A549 (cell line): Measurements from ENCODE around the gene PRKCE. TPM values are rescaled to one million over a fixed set of nuclear protein-coding genes. Genes with fewer than 3 reads are reported as not detected.

Source experiments
- ATAC-seq, 2 experiments: fragments of 200-7000 bp in 1 of 2; fragments of >200 bp in 1 of 2; cut with Nextera tagmentation in 1 of 2; cut with Tn5 transposase in 1 of 2; 3 replicates each; pipeline versions ENCODE4 v1.8.0 to v1.9.1; 2018 to 2020; ENCODE audit warnings: mild to moderate bottlenecking in 1 of 2, moderate library complexity in 1 of 2
- CTCF ChIA-PET: fragments of 300-600 bp; sonication (Branson Sonifier 250); formaldehyde crosslinking; extraction: SDS; loops from one replicate; lab custom pipeline; 2021; ENCODE audit warnings: antibody characterized with exemption, inconsistent platforms; lab: Yijun Ruan, JAX
- POLR2A ChIA-PET: fragments of 350-600 bp; formaldehyde crosslinking; extraction: SDS; loops from one replicate; lab custom pipeline; 2021; ENCODE audit warnings: antibody characterized with exemption, inconsistent platforms; lab: Yijun Ruan, JAX
- DNase-seq, 2 experiments: peaks; one replicate each; pipeline versions ENCODE4 v3.0.0 to v3.0.0-alpha.2; 2011 to 2016; ENCODE audit warnings: low read depth in 1 of 2, low spot score in 1 of 2
- FAIRE-seq: peaks from 2 replicates; lab custom pipeline; 2011; peaks lifted over from hg19 to GRCh38; lab: Jason Lieb, UNC
- H3K27ac ChIP-seq, 2 experiments: fragments of >200 bp; sonication (Bioruptor Twin); formaldehyde crosslinking; 3 replicates each; pipeline ENCODE4 v1.5.1; 2016 to 2017
- H3K4me1 ChIP-seq: fragments of >200 bp; sonication (Bioruptor Twin); formaldehyde crosslinking; 3 replicates; pipeline ENCODE4 v1.6.1; 2016
- H3K4me2 ChIP-seq: fragments of >200 bp; sonication (Bioruptor Twin); formaldehyde crosslinking; 3 replicates; pipeline ENCODE4 v1.6.1; 2016
- H3K4me3 ChIP-seq: fragments of >200 bp; sonication (Bioruptor Twin); formaldehyde crosslinking; 3 replicates; pipeline ENCODE4 v1.5.1; 2016
- H3K9me3 ChIP-seq: fragments of >200 bp; sonication (Bioruptor Twin); formaldehyde crosslinking; 3 replicates; pipeline ENCODE4 v1.6.1; 2016
- ATOH8 ChIP-seq: fragments of 250-450 bp; sonication (Bioruptor Pico); IDR thresholded peaks from 2 replicates; pipeline ENCODE4 v1.5.0; 2020; ENCODE audit warnings: low read depth, mild to moderate bottlenecking, moderate library complexity
- CBX8 ChIP-seq: fragments of 200-600 bp; sonication (generic); IDR thresholded peaks from 2 replicates; pipeline ENCODE4 v1.6.1; 2016
- E2F6 ChIP-seq: IDR thresholded peaks from 2 replicates; pipeline ENCODE4 v1.6.1; 2012; ENCODE audit warnings: low read depth, borderline replicate concordance
- EHMT2 ChIP-seq: fragments of 200-600 bp; sonication (generic); IDR thresholded peaks from 2 replicates; pipeline ENCODE4 v1.6.1; 2016; ENCODE audit warnings: antibody characterized with exemption, low read depth, mild to moderate bottlenecking, moderate library complexity
- FOSB ChIP-seq: fragments of 250-450 bp; sonication (Bioruptor Pico); IDR thresholded peaks from 2 replicates; pipeline ENCODE4 v1.5.0; 2020; ENCODE audit warnings: mild to moderate bottlenecking, moderate library complexity
- FOSL2 ChIP-seq, 2 experiments: fragments of 450-650 bp in 1 of 2; fragments of >200 bp in 1 of 2; sonication (Bioruptor Twin) in 1 of 2; formaldehyde crosslinking; IDR thresholded peaks; 2 replicates each; pipeline versions ENCODE4 v1.5.0 to v1.6.1; 2016 to 2020; ENCODE audit warnings: mild to moderate bottlenecking in 1 of 2, moderate library complexity in 1 of 2
- HES2 ChIP-seq: fragments of >200 bp; sonication (Bioruptor Twin); formaldehyde crosslinking; IDR thresholded peaks from 2 replicates; pipeline ENCODE4 v1.6.1; 2016
- HEYL ChIP-seq: fragments of 250-450 bp; sonication (Bioruptor Pico); IDR thresholded peaks from 2 replicates; pipeline ENCODE4 v1.8.0; 2021; ENCODE audit warnings: mild to moderate bottlenecking, moderate library complexity
- HOXA7 ChIP-seq: fragments of 250-450 bp; sonication (Bioruptor Pico); IDR thresholded peaks from 2 replicates; pipeline ENCODE4 v1.5.0; 2020; ENCODE audit warnings: mild to moderate bottlenecking, moderate library complexity
- HOXB5 ChIP-seq: fragments of 250-450 bp; sonication (Bioruptor Pico); IDR thresholded peaks from 2 replicates; pipeline ENCODE4 v1.5.0; 2020; ENCODE audit warnings: mild to moderate bottlenecking, moderate library complexity
- KDM1A ChIP-seq: fragments of 200-600 bp; sonication (generic); IDR thresholded peaks from 2 replicates; pipeline ENCODE4 v1.6.1; 2016; ENCODE audit warnings: low read depth, mild to moderate bottlenecking
- NFE2L2 ChIP-seq: fragments of 150-350 bp; conservative IDR thresholded peaks from 2 replicates; pipeline ENCODE4 v1.6.1; 2014; ENCODE audit warnings: low read length
- NR3C1 ChIP-seq: fragments of >200 bp; sonication (Bioruptor Twin); formaldehyde crosslinking; IDR thresholded peaks from 3 replicates; pipeline ENCODE4 v1.6.1; 2017
- POLR2A ChIP-seq: IDR thresholded peaks from 2 replicates; pipeline ENCODE4 v1.6.1; 2012; ENCODE audit warnings: mild to moderate bottlenecking, low read length
- RAD21 ChIP-seq, 2 experiments: fragments of >200 bp in 1 of 2; sonication (Bioruptor Twin) in 1 of 2; formaldehyde crosslinking in 1 of 2; IDR thresholded peaks in 1 of 2; conservative IDR thresholded peaks in 1 of 2; 2 replicates in 1 of 2; 3 replicates in 1 of 2; pipeline ENCODE4 v1.6.1; 2012 to 2018; ENCODE audit warnings: inconsistent platforms in 1 of 2
- REST ChIP-seq: fragments of 200-600 bp; sonication (generic); IDR thresholded peaks from 2 replicates; pipeline ENCODE4 v1.6.1; 2016; ENCODE audit warnings: antibody characterized with exemption, mild to moderate bottlenecking, moderate library complexity
- RFX5 ChIP-seq: fragments of 450-650 bp; IDR thresholded peaks from 2 replicates; pipeline ENCODE4 v1.7.1; 2014; ENCODE audit warnings: antibody characterized with exemption, mild to moderate bottlenecking, moderate library complexity
- RNF2 ChIP-seq: fragments of 200-600 bp; sonication (generic); IDR thresholded peaks from 2 replicates; pipeline ENCODE4 v1.6.1; 2016; ENCODE audit warnings: low read depth, mild to moderate bottlenecking, antibody characterized with exemption, moderate library complexity, borderline replicate concordance
- TP53 ChIP-seq: fragments of 250-450 bp; sonication (Bioruptor Pico); IDR thresholded peaks from 2 replicates; pipeline ENCODE4 v1.5.0; 2021; ENCODE audit warnings: mild to moderate bottlenecking, moderate library complexity
- ZC3H11A ChIP-seq: fragments of 450-650 bp; IDR thresholded peaks from 2 replicates; pipeline ENCODE4 v1.6.1; 2014; ENCODE audit warnings: antibody characterized with exemption, mild to moderate bottlenecking
- ZNF302 ChIP-seq: fragments of 250-450 bp; sonication (Bioruptor Pico); IDR thresholded peaks from 2 replicates; pipeline ENCODE4 v1.9.0; 2021; ENCODE audit warnings: inconsistent platforms, mild to moderate bottlenecking, moderate library complexity
- WGBS: methylation state at CpG from one replicate; pipeline ENCODE4 v1.1.6; 2017; ENCODE audit errors: missing lambda C conversion rate; 5-methylcytosine and 5-hydroxymethylcytosine counted together
- polyA plus RNA-seq, 4 experiments: library from polyadenylated mRNA; depleted of rRNA in 3 of 4; stranded (reverse); fragments of >200 nt; fragmentation: RNase III in 1 of 4; extraction: RNeasy Plus Mini Kit Qiagen cat#74134 plus additional on column Dnase treatment in 1 of 4; gene quantifications; 2 replicates in 3 of 4; 3 replicates in 1 of 4; pipeline ENCODE4 v1.2.3, GENCODE V29; 2011 to 2017

The PRKCE gene
- polyA plus RNA-seq, 2 of the 4 experiments (the other 2 are of a cell fraction), result 11.5 to 12.0 TPM

GRCh38 chr2:45869165-45869501 lies 217.7 kb downstream of the PRKCE start:
- H3K4me1 ChIP-seq, result no peaks in the 10 kb centered on the region
- TF ChIP-seq E2F6 (no peak), RFX5 (no peak), ZNF302 (CRISPR knock-in tag) (no peak), FOSB (CRISPR knock-in tag) (no peak), NFE2L2 (no peak), FOSL2 (IDR thresholded peaks at IDR 0.05) (no peak), FOSL2 (CRISPR knock-in tag; IDR thresholded peaks at IDR 0.05) (no peak)
- CTCF ChIA-PET, result interaction anchor here (0.6 to 1.1 kb wide), 2 partner anchors 16 to 215 kb away, joined by 3 read pairs; no protein-coding TSS in a partner anchor
- ATAC-seq (no peak), FAIRE-seq (no peak), DNase-seq (no peak)
- WGBS, result 89% methylated on average over 4 of the region's 4 CpGs
- no peak overlapping the region for H3K4me2 ChIP-seq
- no peaks in the 10 kb centered on the region for H3K9me3 ChIP-seq
- POLR2A ChIA-PET, result interaction anchor here (0.6 to 0.7 kb wide), 2 partner anchors 13 to 113 kb away, joined by 3 to 4 read pairs; no protein-coding TSS in a partner anchor
- H3K4me3 ChIP-seq, result no peak overlapping the region
- H3K27ac ChIP-seq, result no peak overlapping the region

GRCh38 chr2:45871025-45871424 lies 219.6 kb downstream of the PRKCE start:
- whole genome bisulfite sequencing, result 65% methylated on average over 3 of the region's 3 CpGs

More at GRCh38 chr2:45871025-45871424, 219.6 kb downstream of the PRKCE start:
- POLR2A ChIA-PET, result no interaction called here
- no peak for FAIRE-seq
- no peak for ATAC-seq
- no peak for TF ChIP-seq HES2
- no peak for TF ChIP-seq ZC3H11A
- TF ChIP-seq EHMT2, result no peak
- no peak for TF ChIP-seq RNF2
- TF ChIP-seq KDM1A, result no peak
- TF ChIP-seq RAD21 (conservative IDR thresholded peaks at IDR 0.05 in 1 of 2, IDR thresholded peaks at IDR 0.05 in 1 of 2), result no peak
- no peak for TF ChIP-seq HEYL (CRISPR knock-in tag)
- TF ChIP-seq CBX8, result no peak
- no peak for TF ChIP-seq HOXA7 (CRISPR knock-in tag)
- no peak for TF ChIP-seq TP53 (CRISPR knock-in tag)
- TF ChIP-seq NR3C1, result no peak
- TF ChIP-seq POLR2A, result no peak
- TF ChIP-seq REST, result no peak
- no peak for TF ChIP-seq ATOH8 (CRISPR knock-in tag)
- no peak for TF ChIP-seq E2F6
- TF ChIP-seq HOXB5 (CRISPR knock-in tag), result no peak
- Histone ChIP-seq H3K4me3 (no peak overlapping the region), H3K9me3 (no peaks in the 10 kb centered on the region), H3K4me1 (no peaks in the 10 kb centered on the region), H3K4me2 (no peak overlapping the region), H3K27ac (no peak overlapping the region)
- CTCF ChIA-PET, result no interaction called here
- no peak for DNase-seq
